Skeletal muscle satellite cell (primary cell): ENCODE measurements around the gene CDHR4.

Experiments
- H3K27me3 ChIP-seq: 2 replicates; pipeline ENCODE4 v1.7.0; 2013; ENCODE audit warnings: low read length; ENCODE audit not compliant: control insufficient read depth, insufficient read depth
- H3K36me3 ChIP-seq: 2 replicates; pipeline ENCODE4 v1.7.0; 2013; ENCODE audit warnings: mild to moderate bottlenecking, control low read depth, low read length; ENCODE audit not compliant: insufficient read depth
- H3K4me1 ChIP-seq: 2 replicates; pipeline ENCODE4 v1.7.0; 2013; ENCODE audit warnings: low read length; ENCODE audit not compliant: control insufficient read depth, insufficient read depth
- H3K4me2 ChIP-seq: 2 replicates; pipeline ENCODE4 v1.7.0; 2013; ENCODE audit warnings: mild to moderate bottlenecking, low read length
- H3K4me3 ChIP-seq: 2 replicates; pipeline ENCODE4 v1.7.0; 2013; ENCODE audit warnings: low read length
- H3K9ac ChIP-seq: 2 replicates; pipeline ENCODE4 v1.7.0; 2013; ENCODE audit warnings: mild to moderate bottlenecking, low read depth, low read length, moderate library complexity
- H3K9me3 ChIP-seq: replicated peaks from 2 replicates; pipeline ENCODE4 v1.7.0; 2013; ENCODE audit warnings: mild to moderate bottlenecking, control low read depth, low read length

The CDHR4 gene

GRCh38 chr3:49801160-49801559 lies 1.5 kb upstream of the CDHR4 start:
- Histone ChIP-seq H3K4me3 (no peak overlapping the region), H3K4me1 (peaks cover 31% of the 10 kb centered on the region), H3K4me2 (no peak overlapping the region), H3K9me3 (no peaks in the 10 kb centered on the region), H3K36me3 (no peaks in the 10 kb centered on the region), H3K27me3 (no peaks in the 10 kb centered on the region), H3K9ac (no peak overlapping the region)

GRCh38 chr3:49799105-49799504 lies 568 bp downstream of the CDHR4 start:
- H3K4me1 ChIP-seq: peaks cover 19% of the 10 kb centered on the region
- H3K36me3 ChIP-seq: no peaks in the 10 kb centered on the region
- no peaks in the 10 kb centered on the region for H3K9me3 ChIP-seq
- H3K9ac ChIP-seq: peak overlapping the region; percentile 9
- H3K27me3 ChIP-seq: no peaks in the 10 kb centered on the region
- no peak overlapping the region for H3K4me2 ChIP-seq
- no peak overlapping the region for H3K4me3 ChIP-seq

GRCh38 chr3:49794926-49795905 lies 4.5 kb downstream of the CDHR4 start:
- no peak overlapping the region for H3K9ac ChIP-seq
- H3K4me3 ChIP-seq: no peak overlapping the region
- H3K27me3 ChIP-seq: peaks cover 10% of the 10 kb centered on the region
- H3K36me3 ChIP-seq: no peaks in the 10 kb centered on the region
- H3K4me1 ChIP-seq: peaks cover 11% of the 10 kb centered on the region
- H3K9me3 ChIP-seq: no peaks in the 10 kb centered on the region
- H3K4me2 ChIP-seq: no peak overlapping the region

- Histone ChIP-seq H3K9me3 (no peaks in the 10 kb centered on the region), H3K4me1 (peaks cover 5% of the 10 kb centered on the region), H3K4me2 (no peak overlapping the region), H3K36me3 (no peaks in the 10 kb centered on the region), H3K27me3 (peaks cover 10% of the 10 kb centered on the region), H3K4me3 (no peak overlapping the region), H3K9ac (no peak overlapping the region)
Measured at GRCh38 chr3:49794431-49794830, 5.2 kb downstream of the CDHR4 start.

- Histone ChIP-seq H3K9ac (no peak overlapping the region), H3K4me3 (no peak overlapping the region), H3K27me3 (peaks cover 10% of the 10 kb centered on the region), H3K4me2 (no peak overlapping the region), H3K36me3 (no peaks in the 10 kb centered on the region), H3K4me1 (no peaks in the 10 kb centered on the region), H3K9me3 (no peaks in the 10 kb centered on the region)
Measured at GRCh38 chr3:49793486-49794085, 6.1 kb downstream of the CDHR4 start.

GRCh38 chr3:49792371-49793150 lies 7.1 kb downstream of the CDHR4 start:
- H3K4me2 ChIP-seq: no peak overlapping the region
- no peak overlapping the region for H3K9ac ChIP-seq
- no peaks in the 10 kb centered on the region for H3K4me1 ChIP-seq
- H3K36me3 ChIP-seq: no peaks in the 10 kb centered on the region
- no peaks in the 10 kb centered on the region for H3K9me3 ChIP-seq
- peaks cover 10% of the 10 kb centered on the region for H3K27me3 ChIP-seq
- no peak overlapping the region for H3K4me3 ChIP-seq

GRCh38 chr3:49791571-49791970 lies 8.1 kb downstream of the CDHR4 start:
- Histone ChIP-seq H3K9me3 (no peaks in the 10 kb centered on the region), H3K27me3 (peaks cover 10% of the 10 kb centered on the region), H3K4me1 (peaks cover 7% of the 10 kb centered on the region), H3K36me3 (no peaks in the 10 kb centered on the region), H3K9ac (no peak overlapping the region), H3K4me2 (no peak overlapping the region), H3K4me3 (no peak overlapping the region)

- H3K4me3 ChIP-seq: no peak overlapping the region
Measured at GRCh38 chr3:49790626-49791411, 8.9 kb downstream of the CDHR4 start.

GRCh38 chr3:49788056-49788455 lies 11.6 kb downstream of the CDHR4 start:
- Histone ChIP-seq H3K4me3 (no peak overlapping the region), H3K4me2 (no peak overlapping the region), H3K9me3 (no peaks in the 10 kb centered on the region), H3K4me1 (peaks cover 14% of the 10 kb centered on the region), H3K27me3 (peaks cover 10% of the 10 kb centered on the region), H3K9ac (no peak overlapping the region), H3K36me3 (no peaks in the 10 kb centered on the region)

More at GRCh38 chr3:49790626-49791411, 8.9 kb downstream of the CDHR4 start:
- Histone ChIP-seq H3K36me3 (no peaks in the 10 kb centered on the region), H3K27me3 (peaks cover 10% of the 10 kb centered on the region), H3K9me3 (no peaks in the 10 kb centered on the region), H3K4me1 (peaks cover 7% of the 10 kb centered on the region), H3K9ac (no peak overlapping the region), H3K4me2 (no peak overlapping the region)

GRCh38 chr3:49787536-49787935 lies 12.1 kb downstream of the CDHR4 start:
- H3K9ac ChIP-seq: no peak overlapping the region
- peaks cover 14% of the 10 kb centered on the region for H3K4me1 ChIP-seq
- peaks cover 8% of the 10 kb centered on the region for H3K27me3 ChIP-seq
- no peak overlapping the region for H3K4me2 ChIP-seq
- no peaks in the 10 kb centered on the region for H3K9me3 ChIP-seq
- H3K4me3 ChIP-seq: no peak overlapping the region
- H3K36me3 ChIP-seq: no peaks in the 10 kb centered on the region

- peak overlapping the region; percentile 68 for H3K4me3 ChIP-seq
- H3K9me3 ChIP-seq: no peaks in the 10 kb centered on the region
- H3K4me2 ChIP-seq: peak overlapping the region; percentile 79
- peak overlapping the region; percentile 92 for H3K9ac ChIP-seq
- H3K4me1 ChIP-seq: peaks cover 14% of the 10 kb centered on the region
- peaks cover 4% of the 10 kb centered on the region for H3K27me3 ChIP-seq
- no peaks in the 10 kb centered on the region for H3K36me3 ChIP-seq
Measured at GRCh38 chr3:49787182-49787464, 12.6 kb downstream of the CDHR4 start.
